NCI-H460 (cell line): Measurements from ENCODE around the gene FAM174B. TPM values are rescaled to one million over a fixed set of nuclear protein-coding genes. Genes with fewer than 3 reads are reported as not detected.

Source experiments
- DNase-seq: peaks from one replicate; pipeline ENCODE4 v3.0.0-alpha.2; 2016; ENCODE audit warnings: low read depth; ENCODE audit errors: extremely low read depth
- total RNA-seq: library from RNA; depleted of rRNA; stranded (reverse); fragments of >200 nt; shearing (Covaris generic); gene quantifications from 2 replicates; pipeline ENCODE4 v1.2.3, GENCODE V29; 2014

The FAM174B gene
- total RNA-seq, 1 experiment from 2014 or later, result 1.0 TPM

DNA sequence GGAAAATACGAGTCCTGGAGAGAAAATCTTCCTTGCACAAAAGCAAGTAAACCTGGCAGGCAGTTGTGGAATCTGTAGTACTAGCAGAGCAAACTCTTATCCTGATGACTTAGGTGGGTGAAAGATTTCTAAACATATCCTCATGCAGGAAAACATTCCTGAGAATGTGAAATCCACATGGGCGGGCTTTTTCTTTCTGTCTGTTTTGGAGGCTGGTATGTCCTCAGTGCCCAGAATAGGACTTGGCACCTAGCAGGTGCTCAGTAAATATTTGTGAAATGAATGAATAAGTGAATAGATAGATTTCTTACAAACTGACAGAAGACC, 53.3 kb downstream of the FAM174B start:
- DNase-seq, result no peak

DNA sequence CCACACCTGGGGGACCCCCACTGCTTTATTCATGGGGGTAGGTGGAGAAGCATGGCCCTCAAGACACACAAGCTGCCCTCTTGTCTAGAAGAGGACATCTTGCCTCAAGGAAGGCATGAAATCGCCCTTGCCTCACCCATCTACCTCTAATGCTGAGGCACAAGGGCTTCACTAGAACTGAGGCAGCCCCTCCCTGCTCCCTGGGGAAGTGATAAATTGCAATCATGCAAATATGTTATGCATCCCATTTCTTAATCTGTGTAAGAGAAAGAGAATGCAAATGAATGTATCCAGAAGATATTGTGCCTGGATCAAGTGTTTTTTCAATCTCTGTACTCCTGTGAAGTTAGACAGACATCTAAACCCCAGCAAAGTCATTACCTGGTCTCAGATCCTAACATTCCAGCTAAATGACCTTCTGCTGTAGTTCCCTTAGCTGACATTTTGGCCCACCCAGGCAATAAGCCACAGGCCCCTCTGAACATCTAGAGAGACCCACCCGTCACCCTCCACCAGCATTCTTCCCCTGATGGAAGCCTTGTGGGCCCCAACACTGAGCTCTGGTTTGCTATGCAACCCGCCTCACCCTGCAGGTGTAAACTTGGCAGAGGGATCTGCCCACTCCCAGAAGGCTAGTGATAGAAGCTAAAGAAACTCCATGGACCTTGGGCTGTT, 53.8 kb downstream of the FAM174B start:
- DNase-seq, result no peak

DNA sequence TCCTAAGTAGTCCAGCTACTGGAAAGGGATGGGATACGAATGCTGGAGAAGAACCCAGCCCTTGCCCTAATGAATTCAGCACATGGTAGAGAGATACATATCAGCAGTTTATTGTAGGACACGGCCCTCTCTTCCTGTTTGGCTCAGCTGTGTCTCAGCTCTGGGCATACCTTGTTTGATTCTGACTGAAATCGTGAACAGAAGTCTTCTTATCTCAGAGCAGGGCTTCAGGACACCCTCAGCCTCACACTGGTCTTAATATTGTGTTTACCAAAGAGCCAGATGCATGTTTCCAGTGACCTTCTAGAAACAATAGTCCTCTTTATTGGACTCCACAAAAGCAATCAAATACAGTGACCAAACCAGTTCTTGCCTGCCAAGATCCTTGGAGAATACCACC, 54.7 kb downstream of the FAM174B start:
- no peak for DNase-seq

DNA sequence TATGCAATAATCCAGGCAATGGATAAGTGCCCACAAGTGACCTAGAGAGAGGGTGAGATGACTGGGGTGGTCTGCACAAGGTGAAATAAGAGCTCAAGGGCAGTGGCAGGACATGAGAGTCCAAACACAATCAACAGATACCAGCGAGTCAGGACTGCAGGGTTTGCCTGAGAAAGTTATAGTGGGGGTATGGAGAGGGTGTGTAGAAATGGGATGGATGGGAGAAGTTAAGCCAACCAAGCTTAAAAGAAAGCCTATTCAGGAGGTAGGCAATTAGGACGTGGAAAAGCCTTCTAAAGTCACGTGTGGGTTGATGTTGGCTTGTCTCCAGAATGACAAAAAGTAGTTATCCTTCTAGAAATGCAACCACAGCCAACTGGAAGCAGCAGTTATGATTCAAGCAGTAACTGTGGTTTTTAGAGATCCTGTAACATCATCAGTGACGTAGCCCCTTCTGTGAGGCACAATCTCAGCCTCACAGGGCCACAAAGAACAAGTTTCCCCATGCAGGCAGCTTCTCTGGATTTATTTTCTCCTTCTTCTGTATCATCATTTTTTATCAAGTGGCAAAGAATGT, 56.1 kb downstream of the FAM174B start:
- DNase-seq, result no peak

DNA sequence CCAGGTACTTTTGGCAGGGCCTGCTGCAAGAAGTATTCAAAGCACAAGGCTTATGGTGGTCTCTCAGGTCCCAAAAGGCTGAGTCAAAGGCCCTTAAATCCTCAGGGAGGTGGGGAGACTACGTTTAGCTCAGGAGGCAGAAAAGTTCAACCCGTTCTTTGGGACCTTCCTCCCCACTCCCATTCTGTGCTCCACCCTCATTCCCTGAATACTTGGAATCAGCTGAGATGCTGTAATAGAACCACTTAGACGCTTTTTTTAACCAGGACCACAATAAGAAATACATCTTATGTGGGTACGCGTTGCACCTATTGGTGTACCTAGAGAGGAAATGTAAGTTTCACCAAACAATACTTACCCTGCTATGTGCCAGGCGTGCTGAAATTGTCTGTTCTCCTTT, 58.0 kb downstream of the FAM174B start:
- DNase-seq, result no peak

DNA sequence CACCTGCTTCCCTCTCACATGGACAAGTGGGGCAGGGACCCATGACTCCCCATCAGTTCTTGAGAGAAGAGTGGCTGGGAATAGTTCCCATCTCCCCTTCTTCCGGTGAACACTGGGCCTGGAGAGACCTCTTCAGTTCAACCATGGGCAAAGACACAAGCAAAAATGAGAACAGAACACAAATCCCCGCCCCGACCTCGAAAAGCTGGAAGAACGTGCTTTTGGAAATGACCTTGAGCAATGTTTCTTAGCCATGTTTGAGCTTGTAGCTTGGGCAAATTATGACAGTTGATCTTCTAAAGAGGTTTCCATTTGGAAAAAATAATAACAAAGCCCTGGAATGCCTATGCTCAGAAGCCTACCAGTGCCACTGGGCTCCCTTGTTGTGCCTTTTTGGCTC, 59.0 kb downstream of the FAM174B start:
- DNase-seq, result no peak

DNA sequence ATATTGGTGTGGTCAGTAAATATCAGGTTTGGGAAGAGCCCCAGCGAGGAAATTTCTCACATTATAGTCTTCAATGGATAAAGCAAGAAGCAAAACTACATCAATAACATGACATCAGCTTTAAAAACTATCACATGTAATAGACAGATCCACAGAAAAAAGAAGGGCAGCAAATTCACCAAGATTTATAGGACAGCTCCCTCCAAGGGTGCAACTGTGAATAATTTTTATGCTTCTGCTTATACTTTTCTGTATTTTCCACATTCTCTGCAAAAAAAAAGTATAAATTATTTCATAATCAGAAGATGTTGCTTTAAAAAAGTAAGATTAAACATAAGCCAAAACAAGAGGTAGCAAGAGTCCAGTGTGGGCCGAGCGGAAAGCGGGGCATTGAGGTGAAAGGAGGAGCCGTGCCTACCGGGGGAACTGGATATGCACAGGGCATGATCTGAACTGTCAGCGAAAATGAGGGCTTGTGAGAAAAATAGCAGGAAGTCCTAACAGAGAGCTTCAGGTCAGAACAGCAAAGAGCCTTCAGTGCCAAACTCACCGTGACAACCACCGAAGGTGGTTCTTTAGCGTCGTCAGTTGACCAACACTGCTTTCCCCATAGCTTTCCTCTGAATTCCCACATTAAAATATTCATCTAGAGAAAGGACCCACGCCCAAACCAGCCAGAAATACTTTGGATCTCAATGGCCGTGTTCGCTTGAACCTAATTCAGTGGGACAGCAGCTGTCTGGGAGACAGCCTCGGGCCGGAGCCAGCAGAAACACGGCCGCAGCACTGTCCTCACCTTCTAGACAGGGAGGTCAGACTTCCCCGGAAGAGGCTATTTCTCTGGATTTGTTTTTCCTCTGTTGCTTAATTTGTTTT, 59.8 kb downstream of the FAM174B start:
- no peak for DNase-seq

DNA sequence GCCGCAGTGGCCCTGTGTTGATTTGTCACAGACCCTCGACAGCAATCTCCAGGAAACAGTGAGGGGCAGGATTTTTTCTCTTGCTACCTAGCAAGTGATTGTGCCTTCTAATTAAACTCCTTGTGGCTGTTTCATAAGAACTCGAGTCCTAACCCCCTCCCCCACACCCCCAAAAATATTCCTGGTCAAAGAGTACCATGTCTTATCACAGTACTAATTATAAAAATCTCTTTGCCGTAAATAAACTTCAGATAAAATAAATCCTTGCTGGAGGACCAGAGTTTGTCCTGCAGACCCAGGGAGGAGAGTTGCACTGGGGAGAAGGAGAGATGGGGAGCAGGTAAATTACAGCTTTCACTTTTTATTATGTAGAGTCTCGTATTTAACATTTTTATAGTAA, 64.3 kb downstream of the FAM174B start:
- no peak for DNase-seq

DNA sequence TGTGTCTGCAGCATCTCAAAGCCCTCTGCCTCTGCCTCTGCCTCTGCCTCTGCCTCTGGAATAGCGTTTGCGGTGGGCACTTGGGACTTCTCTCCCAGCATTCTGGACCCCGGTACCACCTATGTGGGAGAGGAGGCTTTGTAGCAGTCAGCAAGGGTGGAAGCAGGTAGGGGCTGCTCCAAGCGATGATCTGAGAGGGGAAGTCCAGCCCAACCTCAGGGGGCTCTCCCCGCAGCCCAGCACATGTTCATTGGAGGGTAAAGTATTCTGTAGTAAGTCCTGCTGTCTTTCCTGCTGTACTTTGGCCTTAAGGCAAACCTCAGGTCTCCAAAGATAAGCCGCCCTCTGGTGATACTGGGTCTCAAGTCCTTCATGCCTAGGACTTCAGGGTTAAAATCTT, 68.6 kb downstream of the FAM174B start:
- DNase-seq, result no peak

DNA sequence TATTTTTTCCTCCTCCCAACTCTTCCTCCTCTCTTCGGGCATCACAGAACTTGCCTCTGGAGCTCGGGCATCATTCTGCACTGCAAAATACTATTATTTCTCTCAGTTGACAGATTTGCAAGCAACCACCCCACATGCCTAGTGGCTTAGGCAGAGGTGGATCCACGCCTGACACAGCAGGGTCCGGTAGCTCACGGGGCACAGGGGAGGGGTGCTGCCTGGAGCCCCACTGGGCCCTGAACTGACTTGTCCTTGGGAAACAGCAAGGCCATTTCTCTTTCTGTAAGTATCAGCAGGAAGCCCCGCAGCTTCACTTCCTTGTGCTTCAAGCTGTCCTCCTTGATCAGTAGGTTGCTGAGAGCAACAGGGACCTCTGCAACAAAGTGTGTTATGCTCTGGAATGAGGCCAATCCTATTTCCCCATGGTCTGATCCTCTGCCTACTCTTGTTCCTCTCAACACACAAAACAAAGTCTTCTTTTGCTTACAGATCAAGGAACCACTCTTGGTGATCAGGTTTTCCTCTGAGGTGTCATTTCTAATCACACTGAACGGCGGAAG, 69.1 kb downstream of the FAM174B start:
- DNase-seq, result no peak

DNA sequence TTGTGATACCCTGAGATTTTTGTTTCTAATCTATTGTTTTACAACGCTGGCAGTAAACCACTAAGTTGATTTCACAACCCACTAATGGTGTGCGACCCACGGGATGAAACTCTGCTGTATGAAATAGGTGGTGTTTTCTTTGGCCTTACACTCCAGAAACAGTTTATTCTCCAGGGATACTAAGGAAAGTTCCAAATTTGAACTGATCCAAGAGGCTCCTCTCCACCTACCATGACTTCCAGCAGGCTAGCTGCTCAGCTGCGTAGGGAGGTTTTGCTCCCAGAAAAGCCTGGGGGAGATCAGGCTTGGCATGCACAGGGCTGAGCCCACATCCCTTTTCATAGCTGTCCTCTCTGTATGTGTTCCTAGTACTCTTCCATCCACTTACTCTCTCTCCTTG, 71.5 kb downstream of the FAM174B start:
- DNase-seq, result no peak

DNA sequence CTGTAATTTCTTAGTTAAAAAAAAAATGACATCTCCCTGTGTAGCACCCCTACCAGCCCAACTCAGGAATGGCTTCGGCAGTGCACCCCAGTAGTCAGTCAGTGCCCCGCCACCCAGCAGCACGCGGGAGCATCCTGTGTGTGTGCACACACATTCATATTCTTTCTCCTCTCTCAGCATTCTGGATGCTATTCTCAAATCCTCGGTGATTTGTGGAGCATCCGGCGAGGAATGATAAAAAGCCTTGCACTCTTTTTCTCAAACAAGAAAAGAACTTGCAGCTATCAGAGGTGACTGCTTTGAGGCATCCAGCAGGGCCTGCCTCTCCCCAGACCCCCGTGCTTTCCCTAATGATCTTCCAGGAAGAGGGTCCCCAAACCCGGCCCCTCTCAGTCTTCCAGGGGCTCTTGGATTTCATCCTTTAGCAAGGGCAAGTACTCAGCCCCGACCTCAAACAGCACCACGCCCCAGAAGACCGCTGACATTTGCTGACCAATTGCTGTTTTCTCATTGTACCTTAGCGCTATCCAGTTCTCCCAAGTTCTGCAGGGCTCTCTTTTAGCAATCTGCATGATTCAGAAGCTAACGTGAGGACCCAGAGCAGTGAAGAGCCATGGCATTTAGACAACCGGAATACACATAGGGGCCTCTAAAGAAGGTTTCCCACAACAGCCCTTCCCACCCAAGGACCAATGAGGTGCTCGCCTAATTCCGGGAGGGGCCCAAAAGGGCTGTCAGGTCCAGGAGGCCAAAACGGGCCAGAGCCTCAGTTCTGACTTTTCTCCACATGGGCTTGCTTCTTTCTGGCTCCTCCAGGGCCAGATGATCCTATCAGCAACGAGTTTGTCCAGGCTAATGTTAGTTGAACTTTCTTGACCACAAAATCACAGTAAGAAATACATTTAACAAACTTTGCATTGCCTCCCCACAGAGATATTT, 72.2 kb downstream of the FAM174B start:
- no peak for DNase-seq

DNA sequence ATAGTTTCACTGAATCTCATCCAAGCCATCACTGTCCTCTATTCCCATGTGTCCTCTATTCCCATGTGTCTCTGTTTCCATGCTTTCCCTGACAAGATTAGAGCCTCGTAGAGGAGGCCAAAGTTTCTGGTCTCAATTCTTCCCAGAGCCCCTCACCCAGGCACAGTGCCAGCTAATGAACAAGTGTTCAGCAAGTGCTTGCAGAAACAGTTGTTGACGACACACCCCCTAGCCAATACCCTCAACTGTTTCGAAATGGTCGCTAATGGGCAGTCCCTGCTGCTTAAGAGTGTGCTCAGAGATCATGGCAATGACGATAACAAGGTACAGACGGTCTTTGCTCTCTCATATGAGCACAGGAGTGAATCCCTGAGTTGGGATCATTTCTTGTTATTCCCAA, 73.4 kb downstream of the FAM174B start:
- no peak for DNase-seq

DNA sequence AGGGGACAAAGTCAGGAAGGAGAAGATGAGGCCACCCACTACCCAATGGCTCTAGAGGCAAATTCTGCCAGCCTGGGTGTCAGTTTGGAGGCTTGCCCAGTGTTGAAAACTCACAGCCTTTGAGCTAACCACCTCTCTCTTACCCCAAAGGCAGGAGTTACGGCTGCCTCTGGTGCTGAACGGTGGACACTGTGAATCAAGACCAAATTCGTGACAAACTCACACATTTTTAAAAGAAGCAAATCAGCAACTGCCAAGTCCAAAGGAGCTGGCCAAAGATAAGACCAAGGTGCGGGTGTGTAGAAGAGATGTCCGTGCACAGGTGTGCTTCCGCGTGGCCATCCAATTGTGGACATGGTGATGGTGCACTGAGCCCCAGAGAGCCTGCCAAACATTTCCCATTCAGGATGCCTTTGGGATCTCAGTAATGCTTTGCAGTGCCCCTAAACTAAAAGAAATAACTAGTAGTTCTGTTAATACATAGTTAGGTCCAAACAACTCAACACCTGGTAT, 74.6 kb downstream of the FAM174B start:
- DNase-seq, result no peak

DNA sequence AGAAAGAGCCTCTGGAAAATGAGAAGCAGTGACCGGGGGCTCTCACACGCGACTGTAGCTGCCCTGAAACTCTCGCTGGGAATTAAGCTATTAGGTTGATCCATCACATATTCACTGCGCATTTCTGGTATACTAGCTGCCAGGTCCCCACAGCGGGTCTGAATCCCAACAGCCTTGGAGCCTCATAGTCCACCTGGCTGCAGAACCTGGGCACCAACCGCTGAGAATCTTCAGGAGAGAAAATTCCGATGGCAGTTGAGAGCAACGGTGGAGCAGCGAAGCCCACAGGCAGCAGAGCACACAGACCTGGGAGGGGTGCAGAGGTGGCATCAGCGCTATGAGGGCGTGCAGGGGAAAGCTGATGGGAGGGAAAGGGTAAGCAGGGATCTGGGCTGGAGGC, 75.1 kb downstream of the FAM174B start:
- DNase-seq, result no peak

DNA sequence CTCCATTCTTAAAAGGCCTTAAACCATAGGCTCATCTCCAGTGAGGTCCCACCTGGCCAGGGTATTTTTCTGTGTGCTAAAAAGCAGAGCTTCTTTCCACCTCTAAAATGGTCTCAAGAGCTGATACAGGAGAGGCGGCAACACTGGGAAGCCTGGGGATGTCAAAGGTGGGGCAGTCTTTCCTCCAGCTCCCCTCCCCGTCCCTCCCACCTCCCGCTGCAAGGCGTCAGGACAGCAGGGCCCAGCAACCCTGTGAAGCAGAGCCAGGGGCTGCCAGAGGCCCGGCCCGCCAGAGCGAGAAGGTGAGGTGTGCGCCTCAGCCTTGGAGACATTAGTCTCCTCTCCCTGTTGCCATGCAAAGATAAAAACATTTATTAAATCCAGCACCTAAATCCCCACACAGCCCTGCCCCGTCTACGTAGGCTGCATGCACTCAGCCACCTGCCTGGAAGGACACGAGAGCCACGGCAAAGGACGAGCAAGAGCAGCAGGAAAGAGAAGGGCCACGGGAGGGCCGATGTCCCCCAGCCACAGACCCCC, 75.6 kb downstream of the FAM174B start:
- no peak for DNase-seq

DNA sequence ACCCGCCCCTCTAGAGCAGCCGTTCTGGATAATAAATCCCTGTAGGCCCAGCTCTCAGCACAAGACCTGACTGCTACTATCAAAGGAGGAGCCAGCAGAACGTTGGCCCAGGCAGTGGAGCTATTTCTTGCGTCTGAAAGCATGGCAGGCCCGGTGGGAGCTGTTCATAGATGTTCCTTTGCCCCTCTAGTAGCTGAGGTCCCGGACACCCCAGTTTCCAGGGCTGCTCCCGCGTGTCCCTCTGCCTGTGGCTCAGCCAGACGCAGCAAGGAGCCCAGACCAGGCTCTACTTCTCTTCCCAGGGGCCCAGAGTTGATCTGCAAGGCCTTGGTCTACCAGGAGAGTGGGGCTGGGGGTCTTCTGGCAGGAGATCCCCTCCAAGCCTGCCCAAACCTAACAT, 76.1 kb downstream of the FAM174B start:
- DNase-seq, result no peak

DNA sequence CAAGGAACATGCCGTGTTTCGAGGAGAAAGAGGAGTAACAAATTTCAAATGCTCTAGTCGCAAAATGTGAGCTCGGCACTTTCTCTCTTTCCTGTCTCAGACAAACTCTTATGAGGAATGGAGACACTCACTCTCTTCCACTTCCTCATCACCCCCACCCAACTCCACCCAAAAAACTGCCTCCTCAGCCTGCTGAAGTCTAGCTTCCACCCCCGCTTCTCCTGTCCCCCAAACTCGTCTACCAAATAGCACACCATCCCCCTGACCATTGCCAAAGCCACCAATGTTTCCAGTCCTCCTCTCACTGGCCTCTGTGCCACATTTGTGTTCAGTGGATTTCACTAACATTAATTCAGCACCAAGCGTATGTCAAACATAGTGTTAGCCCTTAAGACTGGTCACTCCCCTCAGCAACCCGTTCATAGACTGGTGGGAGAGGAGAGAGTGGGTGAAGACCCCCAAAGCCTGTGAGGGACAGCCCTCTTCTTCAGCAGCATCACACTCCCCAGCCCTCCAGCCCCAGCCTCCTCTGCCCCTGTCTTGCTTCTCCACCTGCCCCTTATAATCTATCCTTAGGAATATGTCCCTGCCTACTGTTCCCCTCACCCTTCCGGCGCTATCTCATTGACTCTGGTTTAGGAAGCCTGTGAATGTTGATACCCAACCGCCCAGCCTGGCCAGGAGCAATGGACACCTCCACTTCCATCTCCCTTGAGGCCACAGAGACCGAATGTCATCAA, 77.3 kb downstream of the FAM174B start:
- no peak for DNase-seq

DNA sequence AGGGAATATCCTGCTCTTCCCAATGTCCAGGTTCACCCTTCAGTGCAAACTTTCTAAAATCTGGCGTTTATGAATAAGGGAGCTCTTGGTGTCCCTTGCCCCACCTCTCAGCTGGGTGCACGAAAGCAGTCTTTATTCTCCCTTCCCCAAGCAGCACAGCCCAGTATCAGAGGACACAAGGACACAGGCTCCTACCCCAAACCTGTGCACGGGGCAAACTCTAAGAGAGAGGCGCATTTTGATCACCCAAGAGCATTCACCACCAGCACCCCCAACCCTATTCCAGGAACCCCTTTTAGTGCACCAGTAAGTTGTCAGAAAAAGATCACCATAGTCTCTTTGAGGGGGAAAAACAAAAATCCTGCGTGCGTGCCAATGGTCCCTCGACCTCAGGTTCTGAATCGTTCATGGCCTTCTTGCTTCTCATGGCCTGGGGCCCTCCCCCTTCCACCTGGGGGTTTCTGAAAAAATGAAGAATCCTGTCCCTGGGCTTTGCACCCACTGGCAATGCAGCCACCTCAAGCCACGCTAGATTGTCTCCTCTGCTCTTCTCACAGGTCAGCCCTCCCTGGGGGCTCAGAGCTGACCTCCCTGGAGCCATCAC, 78.9 kb downstream of the FAM174B start:
- DNase-seq, result no peak
